SK-N-SH (cell line): Measurements from ENCODE around the gene MARCHF5. TPM values are rescaled to one million over a fixed set of nuclear protein-coding genes. Genes with fewer than 3 reads are reported as not detected.
A peak's percentile ranks its signal among the peaks of the same experiment; 100 is the strongest.

Source experiments
- EP300 ChIP-seq, 2 experiments: IDR thresholded peaks; 2 replicates each; pipeline versions ENCODE4 v1.4.0 to v1.6.1; 2012; ENCODE audit warnings: borderline replicate concordance in 1 of 2, low read depth in 1 of 2, low read length in 1 of 2
- EZH2phosphoT487 ChIP-seq: fragments of 200-600 bp; sonication (generic); IDR thresholded peaks from 2 replicates; pipeline ENCODE4 v1.6.1; 2017; ENCODE audit warnings: low read depth, mixed run types, mild to moderate bottlenecking, antibody characterized with exemption, moderate library complexity, borderline replicate concordance
- FOSL2 ChIP-seq: IDR thresholded peaks from 2 replicates; pipeline ENCODE4 v1.4.0; 2012; ENCODE audit warnings: low read depth, mild to moderate bottlenecking, moderate library complexity, borderline replicate concordance
- GABPA ChIP-seq: IDR thresholded peaks from 2 replicates; pipeline ENCODE4 v1.4.0; 2012; ENCODE audit warnings: low read depth, mild to moderate bottlenecking
- JUND ChIP-seq: IDR thresholded peaks from 2 replicates; pipeline ENCODE4 v1.4.0; 2012
- MXI1 ChIP-seq: IDR thresholded peaks from 2 replicates; pipeline ENCODE4 v1.6.1; 2012; ENCODE audit warnings: mild to moderate bottlenecking, low read depth, low read length, improper control_type of control experiment
- NRF1 ChIP-seq: IDR thresholded peaks from 2 replicates; pipeline ENCODE4 v1.6.1; 2012; ENCODE audit warnings: low read depth, mild to moderate bottlenecking, low read length
- RAD21 ChIP-seq: IDR thresholded peaks from 2 replicates; pipeline ENCODE4 v1.6.1; 2012; ENCODE audit warnings: mild to moderate bottlenecking, low read length
- RCOR1 ChIP-seq: fragments of 150-350 bp; IDR thresholded peaks from 2 replicates; pipeline ENCODE4 v1.6.1; 2017; ENCODE audit warnings: antibody characterized with exemption, low read length
- RFX5 ChIP-seq: IDR thresholded peaks from 2 replicates; pipeline ENCODE4 v1.6.1; 2012; ENCODE audit warnings: mild to moderate bottlenecking, improper control_type of control experiment, low read length
- TAF1 ChIP-seq: IDR thresholded peaks from 2 replicates; pipeline ENCODE4 v1.6.1; 2012; ENCODE audit warnings: low read depth, mild to moderate bottlenecking, low read length, moderate library complexity, borderline replicate concordance
- TEAD4 ChIP-seq: IDR thresholded peaks from 2 replicates; pipeline ENCODE4 v1.4.0; 2012; ENCODE audit warnings: mild to moderate bottlenecking, borderline replicate concordance; ENCODE audit not compliant: insufficient read depth
- polyA plus RNA-seq, 3 experiments: library from polyadenylated mRNA; depleted of rRNA; stranded (reverse); fragments of >200 nt; gene quantifications; 2 replicates each; pipeline ENCODE4 v1.2.3, GENCODE V29; 2012
- TF ChIP-seq, protein P1 (sequence below): IDR thresholded peaks from 2 replicates; pipeline ENCODE4 v1.4.0; 2012; ENCODE audit warnings: low read depth, borderline replicate concordance
- TF ChIP-seq, protein P2 (sequence below): IDR thresholded peaks from 2 replicates; pipeline ENCODE4 v1.4.0; 2012; ENCODE audit warnings: low read depth, borderline replicate concordance
- TF ChIP-seq, protein P3 (sequence below): fragments of 150-350 bp; IDR thresholded peaks from 2 replicates; pipeline ENCODE4 v1.6.1; 2016; ENCODE audit warnings: mild to moderate bottlenecking, low read depth, low read length
- TF ChIP-seq, protein P4 (sequence below): fragments of 150-350 bp; IDR thresholded peaks from 2 replicates; pipeline ENCODE4 v1.6.1; 2017; ENCODE audit warnings: antibody characterized with exemption, low read length, low read depth, borderline replicate concordance
- TF ChIP-seq, protein P5 (sequence below): fragments of 200-600 bp; sonication (generic); IDR thresholded peaks from 2 replicates; pipeline ENCODE4 v1.6.1; 2017; ENCODE audit warnings: antibody characterized with exemption, mild to moderate bottlenecking, moderate library complexity

The MARCHF5 gene
- polyA plus RNA-seq, 1 of the 3 experiments (the other 2 are of a cell fraction): 24.2 TPM

DNA sequence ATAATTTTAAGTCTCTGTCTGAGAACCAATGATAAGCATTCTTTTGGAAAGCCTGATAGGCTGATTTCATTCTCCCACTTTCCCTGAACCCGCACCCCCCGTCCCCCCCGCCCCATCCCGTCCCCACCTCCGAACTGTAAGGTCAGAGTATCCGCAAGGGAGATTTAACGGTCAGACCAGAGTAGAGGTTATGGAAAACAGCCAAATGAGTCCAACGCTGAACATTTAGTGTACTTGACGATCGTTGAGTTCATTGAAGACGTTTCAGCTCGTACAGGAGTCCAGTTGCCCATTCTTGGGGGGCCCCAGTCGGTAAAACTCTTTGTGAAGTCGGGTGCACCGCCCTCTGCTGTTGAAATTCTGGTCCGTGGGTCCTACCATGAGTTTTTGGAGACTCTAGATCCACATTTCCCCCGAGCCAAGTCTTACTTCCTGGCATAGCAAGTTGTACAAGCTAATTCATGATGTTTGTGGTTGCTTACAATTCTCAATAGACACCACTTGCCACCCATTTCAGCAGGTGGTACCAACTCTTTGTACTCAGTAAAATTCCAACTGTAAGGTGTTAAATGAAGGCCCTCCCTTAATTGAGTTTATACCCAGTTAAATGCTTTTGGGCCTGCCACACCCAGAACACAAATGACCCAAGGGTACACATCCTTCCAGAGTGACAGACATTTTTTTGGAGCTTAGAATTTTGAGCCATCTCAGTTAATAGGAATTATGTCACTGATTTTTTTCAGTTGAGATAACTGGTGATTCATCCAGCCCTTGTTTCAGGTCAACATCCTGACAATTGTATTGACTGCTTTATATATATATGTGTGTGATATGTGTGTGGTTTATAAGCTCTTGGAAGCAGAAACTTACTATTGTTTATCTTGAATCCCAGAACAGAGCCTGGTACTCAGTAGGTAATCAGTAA is 1.2 kb downstream of the MARCHF5 start (continued):
- TF ChIP-seq TAF1 (no peak; the same call in 1 of the 2 replicates), NRF1 (no peak), EP300 (IDR thresholded peaks at IDR 0.05; ENCODE audit: borderline replicate concordance in 1 of 2, low read depth in 1 of 2, low read length in 1 of 2) (no peak), RAD21 (peak; percentile 49), EZH2phosphoT487 (no peak), FOSL2 (peak; percentile 35; the same call in 1 of the 2 replicates), RCOR1 (no peak), JUND (0 out of 2 replicates have a peak, but pooled peaks have one; percentile 31), TEAD4 (no peak), RFX5 (no peak), GABPA (no peak), MXI1 (no peak)
- TF ChIP-seq, protein P1, sequence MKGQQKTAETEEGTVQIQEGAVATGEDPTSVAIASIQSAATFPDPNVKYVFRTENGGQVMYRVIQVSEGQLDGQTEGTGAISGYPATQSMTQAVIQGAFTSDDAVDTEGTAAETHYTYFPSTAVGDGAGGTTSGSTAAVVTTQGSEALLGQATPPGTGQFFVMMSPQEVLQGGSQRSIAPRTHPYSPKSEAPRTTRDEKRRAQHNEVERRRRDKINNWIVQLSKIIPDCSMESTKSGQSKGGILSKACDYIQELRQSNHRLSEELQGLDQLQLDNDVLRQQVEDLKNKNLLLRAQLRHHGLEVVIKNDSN: no peak
- TF ChIP-seq, protein P2, sequence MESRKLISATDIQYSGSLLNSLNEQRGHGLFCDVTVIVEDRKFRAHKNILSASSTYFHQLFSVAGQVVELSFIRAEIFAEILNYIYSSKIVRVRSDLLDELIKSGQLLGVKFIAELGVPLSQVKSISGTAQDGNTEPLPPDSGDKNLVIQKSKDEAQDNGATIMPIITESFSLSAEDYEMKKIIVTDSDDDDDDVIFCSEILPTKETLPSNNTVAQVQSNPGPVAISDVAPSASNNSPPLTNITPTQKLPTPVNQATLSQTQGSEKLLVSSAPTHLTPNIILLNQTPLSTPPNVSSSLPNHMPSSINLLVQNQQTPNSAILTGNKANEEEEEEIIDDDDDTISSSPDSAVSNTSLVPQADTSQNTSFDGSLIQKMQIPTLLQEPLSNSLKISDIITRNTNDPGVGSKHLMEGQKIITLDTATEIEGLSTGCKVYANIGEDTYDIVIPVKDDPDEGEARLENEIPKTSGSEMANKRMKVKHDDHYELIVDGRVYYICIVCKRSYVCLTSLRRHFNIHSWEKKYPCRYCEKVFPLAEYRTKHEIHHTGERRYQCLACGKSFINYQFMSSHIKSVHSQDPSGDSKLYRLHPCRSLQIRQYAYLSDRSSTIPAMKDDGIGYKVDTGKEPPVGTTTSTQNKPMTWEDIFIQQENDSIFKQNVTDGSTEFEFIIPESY: no peak
- TF ChIP-seq, protein P3, sequence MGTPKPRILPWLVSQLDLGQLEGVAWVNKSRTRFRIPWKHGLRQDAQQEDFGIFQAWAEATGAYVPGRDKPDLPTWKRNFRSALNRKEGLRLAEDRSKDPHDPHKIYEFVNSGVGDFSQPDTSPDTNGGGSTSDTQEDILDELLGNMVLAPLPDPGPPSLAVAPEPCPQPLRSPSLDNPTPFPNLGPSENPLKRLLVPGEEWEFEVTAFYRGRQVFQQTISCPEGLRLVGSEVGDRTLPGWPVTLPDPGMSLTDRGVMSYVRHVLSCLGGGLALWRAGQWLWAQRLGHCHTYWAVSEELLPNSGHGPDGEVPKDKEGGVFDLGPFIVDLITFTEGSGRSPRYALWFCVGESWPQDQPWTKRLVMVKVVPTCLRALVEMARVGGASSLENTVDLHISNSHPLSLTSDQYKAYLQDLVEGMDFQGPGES: no peak
- TF ChIP-seq, protein P4, sequence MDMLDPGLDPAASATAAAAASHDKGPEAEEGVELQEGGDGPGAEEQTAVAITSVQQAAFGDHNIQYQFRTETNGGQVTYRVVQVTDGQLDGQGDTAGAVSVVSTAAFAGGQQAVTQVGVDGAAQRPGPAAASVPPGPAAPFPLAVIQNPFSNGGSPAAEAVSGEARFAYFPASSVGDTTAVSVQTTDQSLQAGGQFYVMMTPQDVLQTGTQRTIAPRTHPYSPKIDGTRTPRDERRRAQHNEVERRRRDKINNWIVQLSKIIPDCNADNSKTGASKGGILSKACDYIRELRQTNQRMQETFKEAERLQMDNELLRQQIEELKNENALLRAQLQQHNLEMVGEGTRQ: no peak
- TF ChIP-seq, protein P5, sequence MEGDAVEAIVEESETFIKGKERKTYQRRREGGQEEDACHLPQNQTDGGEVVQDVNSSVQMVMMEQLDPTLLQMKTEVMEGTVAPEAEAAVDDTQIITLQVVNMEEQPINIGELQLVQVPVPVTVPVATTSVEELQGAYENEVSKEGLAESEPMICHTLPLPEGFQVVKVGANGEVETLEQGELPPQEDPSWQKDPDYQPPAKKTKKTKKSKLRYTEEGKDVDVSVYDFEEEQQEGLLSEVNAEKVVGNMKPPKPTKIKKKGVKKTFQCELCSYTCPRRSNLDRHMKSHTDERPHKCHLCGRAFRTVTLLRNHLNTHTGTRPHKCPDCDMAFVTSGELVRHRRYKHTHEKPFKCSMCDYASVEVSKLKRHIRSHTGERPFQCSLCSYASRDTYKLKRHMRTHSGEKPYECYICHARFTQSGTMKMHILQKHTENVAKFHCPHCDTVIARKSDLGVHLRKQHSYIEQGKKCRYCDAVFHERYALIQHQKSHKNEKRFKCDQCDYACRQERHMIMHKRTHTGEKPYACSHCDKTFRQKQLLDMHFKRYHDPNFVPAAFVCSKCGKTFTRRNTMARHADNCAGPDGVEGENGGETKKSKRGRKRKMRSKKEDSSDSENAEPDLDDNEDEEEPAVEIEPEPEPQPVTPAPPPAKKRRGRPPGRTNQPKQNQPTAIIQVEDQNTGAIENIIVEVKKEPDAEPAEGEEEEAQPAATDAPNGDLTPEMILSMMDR: peak; percentile 73
